CD14-positive monocyte (primary cell): ENCODE data around the gene CSNK1G2. TPM values are rescaled to one million over a fixed set of nuclear protein-coding genes. Genes with fewer than 3 reads are reported as not detected.
A peak's percentile ranks its signal among the peaks of the same experiment; 100 is the strongest.

Experiments
- DNase-seq, 3 donors: peaks; one replicate each; pipeline ENCODE4 v3.0.0-alpha.2; 2011 to 2022
- H2AFZ ChIP-seq: 2 replicates; pipeline ENCODE4 v1.6.0; 2012; ENCODE audit warnings: mild to moderate bottlenecking, low read depth, low read length, inconsistent platforms; ENCODE audit not compliant: insufficient read depth, poor library complexity, severe bottlenecking
- H3K27ac ChIP-seq, 2 donors: 1 replicate in 1 of 2; 2 replicates in 1 of 2; pipeline ENCODE4 v1.5.1; 2012 to 2013; ENCODE audit warnings: low read length in 2 of 2, control low read depth in 1 of 2, inconsistent platforms in 1 of 2, low read depth in 1 of 2, mild to moderate bottlenecking in 1 of 2
- H3K27me3 ChIP-seq, 2 donors: one replicate each; pipeline versions ENCODE4 v1.6.0 to v1.6.1; 2011 to 2013; ENCODE audit warnings: low read length in 2 of 2; ENCODE audit not compliant: control insufficient read depth in 2 of 2, insufficient read depth in 2 of 2
- H3K36me3 ChIP-seq, 2 donors: replicated peaks in 1 of 2; 1 replicate in 1 of 2; 2 replicates in 1 of 2; pipeline versions ENCODE4 v1.5.1 to v1.6.1; 2012 to 2013; ENCODE audit warnings: low read length in 2 of 2, control low read depth in 1 of 2, inconsistent platforms in 1 of 2, mild to moderate bottlenecking in 1 of 2; ENCODE audit not compliant: insufficient read depth in 2 of 2, control insufficient read depth in 1 of 2
- H3K4me1 ChIP-seq, 2 donors: 1 replicate in 1 of 2; 2 replicates in 1 of 2; pipeline versions ENCODE4 v1.5.1 to v1.6.1; 2012 to 2013; ENCODE audit warnings: low read length in 2 of 2, control low read depth in 1 of 2, inconsistent platforms in 1 of 2, mild to moderate bottlenecking in 1 of 2, moderate library complexity in 1 of 2; ENCODE audit not compliant: insufficient read depth in 2 of 2, control insufficient read depth in 1 of 2
- H3K4me2 ChIP-seq: replicated peaks from 2 replicates; pipeline ENCODE3; 2012; ENCODE audit warnings: low read length, moderate library complexity, mild to moderate bottlenecking; ENCODE audit not compliant: poor library complexity, severe bottlenecking; ENCODE audit errors: extremely low read depth
- H3K4me3 ChIP-seq, 3 experiments: fragments of 200-600 bp in 1 of 3; sonication (generic) in 1 of 3; replicated peaks in 1 of 3; 1 replicate in 2 of 3; 2 replicates in 1 of 3; pipeline ENCODE4 v1.5.1; 2011 to 2013; ENCODE audit warnings: low read length in 3 of 3, mild to moderate bottlenecking in 3 of 3, control low read depth in 2 of 3, low read depth in 2 of 3, inconsistent platforms in 1 of 3, moderate library complexity in 1 of 3
- H3K79me2 ChIP-seq: 2 replicates; pipeline ENCODE4 v1.6.0; 2012; ENCODE audit warnings: mild to moderate bottlenecking, control low read depth, inconsistent platforms, low read length, moderate library complexity; ENCODE audit not compliant: insufficient read depth
- H3K9ac ChIP-seq: 2 replicates; pipeline ENCODE4 v1.6.0; 2017; ENCODE audit warnings: low read length, mild to moderate bottlenecking; ENCODE audit not compliant: insufficient read depth, poor library complexity, severe bottlenecking
- H3K9me3 ChIP-seq, 2 donors: replicated peaks in 1 of 2; 1 replicate in 1 of 2; 2 replicates in 1 of 2; pipeline versions ENCODE4 v1.5.1 to v1.6.1; 2012 to 2013; ENCODE audit warnings: low read length in 2 of 2, control low read depth in 1 of 2; ENCODE audit not compliant: control insufficient read depth in 1 of 2, insufficient read depth in 1 of 2
- H4K20me1 ChIP-seq: 2 replicates; pipeline ENCODE4 v1.6.0; 2012; ENCODE audit warnings: mild to moderate bottlenecking, low read length, control low read depth, moderate library complexity; ENCODE audit not compliant: insufficient read depth
- H3K27ac Mint-ChIP-seq, 7 donors: one replicate each; pipeline ENCODE4 v1.8.0; 2020; ENCODE audit warnings: mild to moderate bottlenecking in 7 of 7, mixed read lengths in 7 of 7, moderate library complexity in 6 of 7, inconsistent platforms in 2 of 7
- H3K27me3 Mint-ChIP-seq, 3 donors: one replicate each; pipeline ENCODE4 v1.8.0; 2021 to 2022; ENCODE audit warnings: low read depth in 3 of 3, mild to moderate bottlenecking in 3 of 3, mixed read lengths in 3 of 3, moderate library complexity in 3 of 3, inconsistent platforms in 1 of 3
- H3K36me3 Mint-ChIP-seq, 2 donors: one replicate each; pipeline ENCODE4 v1.8.0; 2020; ENCODE audit warnings: mixed read lengths in 2 of 2, inconsistent platforms in 1 of 2, mild to moderate bottlenecking in 1 of 2
- H3K4me1 Mint-ChIP-seq: one replicate; pipeline ENCODE4 v1.8.0; 2020; ENCODE audit warnings: mild to moderate bottlenecking, mixed read lengths
- H3K4me3 Mint-ChIP-seq, 2 donors: one replicate each; pipeline ENCODE4 v1.8.0; 2020; ENCODE audit warnings: mild to moderate bottlenecking in 2 of 2, mixed read lengths in 2 of 2, moderate library complexity in 1 of 2
- H3K9me3 Mint-ChIP-seq, 7 donors: one replicate each; pipeline ENCODE4 v1.8.0; 2020 to 2022; ENCODE audit warnings: mixed read lengths in 7 of 7, mild to moderate bottlenecking in 6 of 7, moderate library complexity in 6 of 7, inconsistent platforms in 2 of 7
- WGBS: methylation state at CpG from one replicate; pipeline ENCODE4 v1.1.5; 2013; ENCODE audit warnings: missing lambda C conversion rate; ENCODE audit not compliant: insufficient coverage; 5-methylcytosine and 5-hydroxymethylcytosine counted together
- intact Hi-C, 2 donors: fragments of 100-400 bp; cut with micrococcal nuclease; formaldehyde crosslinking; loops; one replicate each; pipeline versions ENCODE4 v1.15.0 to v1.15.1; 2023
- polyA plus RNA-seq, 3 donors: library from polyadenylated mRNA; depleted of rRNA in 1 of 3; unstranded in 2 of 3; stranded (reverse) in 1 of 3; fragments of 300-500 nt in 2 of 3; fragments of >200 nt in 1 of 3; fragmentation: Illumina TruSeq in 2 of 3; gene quantifications; 1 replicate in 2 of 3; 2 replicates in 1 of 3; pipeline ENCODE4 v1.2.3, GENCODE V29; 2012 to 2021
- TF ChIP-seq, protein P1 (sequence below): fragments of 200-600 bp; IDR thresholded peaks from one replicate; pipeline ENCODE4 v1.8.0; 2022; ENCODE audit warnings: antibody characterized with exemption, mild to moderate bottlenecking

The CSNK1G2 gene
- polyA plus RNA-seq, 3 donors, result 10.8 to 215 (median 20.3) TPM

- peaks cover 31% of the 10 kb centered on the region for H3K4me1 Mint-ChIP-seq
- peak overlapping the region; percentile 80 for H2AFZ ChIP-seq
Measured at GRCh38 chr19:1929021-1929742, 11.8 kb upstream of the CSNK1G2 start.

GRCh38 chr19:1931445-1931844 lies 9.5 kb upstream of the CSNK1G2 start:
- no peak overlapping the region for H3K4me2 ChIP-seq
- H3K4me1 Mint-ChIP-seq, result peaks cover 38% of the 10 kb centered on the region
- intact Hi-C loops, result no loop called here
- H3K9me3 ChIP-seq, result peaks cover 0 to 24% of the 10 kb centered on the region in 2 donors
- TF ChIP-seq, protein P1, sequence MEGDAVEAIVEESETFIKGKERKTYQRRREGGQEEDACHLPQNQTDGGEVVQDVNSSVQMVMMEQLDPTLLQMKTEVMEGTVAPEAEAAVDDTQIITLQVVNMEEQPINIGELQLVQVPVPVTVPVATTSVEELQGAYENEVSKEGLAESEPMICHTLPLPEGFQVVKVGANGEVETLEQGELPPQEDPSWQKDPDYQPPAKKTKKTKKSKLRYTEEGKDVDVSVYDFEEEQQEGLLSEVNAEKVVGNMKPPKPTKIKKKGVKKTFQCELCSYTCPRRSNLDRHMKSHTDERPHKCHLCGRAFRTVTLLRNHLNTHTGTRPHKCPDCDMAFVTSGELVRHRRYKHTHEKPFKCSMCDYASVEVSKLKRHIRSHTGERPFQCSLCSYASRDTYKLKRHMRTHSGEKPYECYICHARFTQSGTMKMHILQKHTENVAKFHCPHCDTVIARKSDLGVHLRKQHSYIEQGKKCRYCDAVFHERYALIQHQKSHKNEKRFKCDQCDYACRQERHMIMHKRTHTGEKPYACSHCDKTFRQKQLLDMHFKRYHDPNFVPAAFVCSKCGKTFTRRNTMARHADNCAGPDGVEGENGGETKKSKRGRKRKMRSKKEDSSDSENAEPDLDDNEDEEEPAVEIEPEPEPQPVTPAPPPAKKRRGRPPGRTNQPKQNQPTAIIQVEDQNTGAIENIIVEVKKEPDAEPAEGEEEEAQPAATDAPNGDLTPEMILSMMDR, result no peak
- peaks cover 0 to 4% of the 10 kb centered on the region in 2 donors for H3K27me3 ChIP-seq
- DNase-seq, result no peak
- H3K4me1 ChIP-seq, result peaks cover 14 to 30% of the 10 kb centered on the region in 2 donors
- H3K9ac ChIP-seq, result no peak overlapping the region
- WGBS, result 94% methylated on average over 1 of the region's 1 CpG
- no peaks in the 10 kb centered on the region for H3K36me3 ChIP-seq
- H3K79me2 ChIP-seq, result no peaks in the 10 kb centered on the region
- H3K27ac ChIP-seq, result no peak overlapping the region
- H3K9me3 Mint-ChIP-seq, result peaks cover 9 to 19% (median 16%) of the 10 kb centered on the region in 7 donors
- H3K27me3 Mint-ChIP-seq, result peaks cover 10 to 18% (median 14%) of the 10 kb centered on the region in 3 donors
- no peaks in the 10 kb centered on the region for H4K20me1 ChIP-seq
- H2AFZ ChIP-seq, result no peak overlapping the region
- H3K27ac Mint-ChIP-seq, result peak overlapping the region in 1 of 7 donors; percentile 65
- H3K4me3 Mint-ChIP-seq, result peak overlapping the region in 1 of 2 donors; percentile 40
- H3K36me3 Mint-ChIP-seq, result no peaks in the 10 kb centered on the region
- no peak overlapping the region for H3K4me3 ChIP-seq

More at GRCh38 chr19:1929021-1929742, 11.8 kb upstream of the CSNK1G2 start:
- Histone ChIP-seq H4K20me1 (no peaks in the 10 kb centered on the region), H3K36me3 (peaks cover 6 to 7% of the 10 kb centered on the region in 2 donors), H3K27ac (no peak overlapping the region), H3K27me3 (peaks cover 0 to 4% of the 10 kb centered on the region in 2 donors), H3K4me3 (peak overlapping the region; percentile 16 to 69 (median 32)), H3K9ac (peak overlapping the region; percentile 38), H3K4me2 (peak overlapping the region; percentile 80), H3K4me1 (peaks cover 20 to 30% of the 10 kb centered on the region in 2 donors), H3K79me2 (no peaks in the 10 kb centered on the region), H3K9me3 (peaks cover 0 to 15% of the 10 kb centered on the region in 2 donors)
- intact Hi-C loops, result loop anchor here in 1 of 2 donors (5.0 kb wide), 1 partner anchor 33 kb away; no protein-coding TSS in a partner anchor
- 15% methylated on average over 34 of the region's 42 CpGs for WGBS
- DNase-seq, result peak; percentile 69 to 78 (median 75)
- Mint-ChIP-seq H3K27me3 (peaks cover 10 to 15% (median 12%) of the 10 kb centered on the region in 3 donors), H3K4me3 (peak overlapping the region; percentile 78 to 89), H3K27ac (peak overlapping the region in 6 of 7 donors; percentile 5 to 88 (median 66)), H3K9me3 (peaks cover 3 to 11% (median 10%) of the 10 kb centered on the region in 7 donors), H3K36me3 (peaks cover 10 to 12% of the 10 kb centered on the region in 2 donors)
- TF ChIP-seq, protein P1, result peak; percentile 90
